Muscle layer of colon (tissue), 2 donors: ENCODE results near the gene SMG7.
A peak's percentile ranks its signal among the peaks of the same experiment; 100 is the strongest.

Experiments used
- H3K27ac ChIP-seq: one replicate; pipeline ENCODE4 v1.7.0; 2013; ENCODE audit warnings: low read depth, mild to moderate bottlenecking, low read length, moderate library complexity
- H3K27me3 ChIP-seq, 2 donors: one replicate each; pipeline ENCODE4 v1.7.0; 2013; ENCODE audit warnings: low read length in 2 of 2, mild to moderate bottlenecking in 2 of 2; ENCODE audit not compliant: insufficient read depth in 2 of 2, control insufficient read depth in 1 of 2
- H3K36me3 ChIP-seq: one replicate; pipeline ENCODE4 v1.7.0; 2013; ENCODE audit warnings: mild to moderate bottlenecking, low read length; ENCODE audit not compliant: insufficient read depth
- H3K4me1 ChIP-seq: one replicate; pipeline ENCODE4 v1.7.0; 2013; ENCODE audit warnings: mild to moderate bottlenecking, low read length; ENCODE audit not compliant: insufficient read depth
- H3K4me3 ChIP-seq, 2 donors: one replicate each; pipeline ENCODE4 v1.7.0; 2013; ENCODE audit warnings: low read length in 2 of 2, low read depth in 1 of 2, mild to moderate bottlenecking in 1 of 2, moderate library complexity in 1 of 2
- H3K9ac ChIP-seq: one replicate; pipeline ENCODE4 v1.7.0; 2013; ENCODE audit warnings: low read length
- H3K9me3 ChIP-seq: one replicate; pipeline ENCODE4 v1.7.0; 2013; ENCODE audit warnings: mild to moderate bottlenecking, low read length
- donor health status: abdominal sarcoma.
- donor health status: Adenocarcinoma of cecum.

Gene SMG7

DNA sequence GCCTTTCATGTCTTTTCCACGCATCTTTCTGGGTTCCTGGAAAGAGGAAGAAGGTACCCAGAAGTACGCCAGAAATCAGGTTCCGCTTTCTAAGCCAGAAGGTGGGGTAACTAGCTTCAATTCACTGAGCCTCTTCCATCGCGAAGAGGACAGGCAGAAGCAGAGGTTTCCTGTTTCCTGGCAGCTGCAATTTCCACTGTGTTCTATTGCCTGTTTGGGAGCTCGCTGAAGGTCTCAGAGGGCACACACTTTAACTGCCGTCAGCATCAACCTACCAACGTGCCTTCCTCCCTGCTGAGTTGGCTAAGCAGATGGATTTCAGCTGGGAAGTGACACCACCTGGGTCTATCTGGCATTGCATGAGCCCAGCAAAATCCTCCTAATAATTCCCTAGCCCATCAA is 108.0 kb downstream of the SMG7 start:
- no peak overlapping the region for H3K27ac ChIP-seq
- H3K4me1 ChIP-seq, result peaks cover 4% of the 10 kb centered on the region
- H3K9me3 ChIP-seq, result no peaks in the 10 kb centered on the region
- H3K4me3 ChIP-seq, result no peak overlapping the region
- H3K9ac ChIP-seq, result no peak overlapping the region
- no peaks in the 10 kb centered on the region for H3K36me3 ChIP-seq
- no peaks in the 10 kb centered on the region for H3K27me3 ChIP-seq

DNA sequence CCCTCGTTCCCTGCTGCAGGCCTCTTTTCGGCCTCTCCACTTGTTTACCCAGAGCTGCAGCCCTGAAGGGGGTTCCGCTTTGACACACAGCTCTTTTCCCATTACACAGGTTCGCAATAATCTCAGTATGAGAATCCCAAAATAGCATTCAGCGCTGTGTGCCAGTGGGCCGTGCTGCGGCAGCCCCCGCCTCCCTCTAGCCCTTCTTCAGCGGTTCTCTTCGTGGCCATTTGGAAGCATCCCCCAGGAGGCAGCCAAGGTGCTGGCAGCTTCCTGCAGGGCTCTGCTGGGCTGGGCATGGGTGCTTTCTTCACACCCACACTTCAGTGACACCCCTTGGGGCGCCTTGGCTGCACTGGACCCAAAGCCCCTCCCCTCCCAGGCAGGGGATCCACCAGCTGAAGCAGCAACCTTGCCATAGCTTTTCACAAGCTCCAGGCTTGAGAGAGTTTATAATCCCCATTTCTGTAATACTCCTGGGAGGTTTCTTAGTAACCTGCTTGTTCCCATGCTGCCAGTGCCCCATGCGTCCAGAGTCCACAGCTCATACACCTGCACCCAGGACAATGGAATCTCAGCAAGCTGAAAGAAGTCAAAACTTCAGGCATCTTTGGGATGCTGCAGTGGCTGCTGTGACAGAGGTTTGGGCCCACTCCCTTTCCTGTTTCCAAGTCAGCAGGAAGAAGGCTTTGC is 109.9 kb downstream of the SMG7 start:
- Histone ChIP-seq H3K9ac (no peak overlapping the region), H3K4me1 (peaks cover 4% of the 10 kb centered on the region), H3K9me3 (no peaks in the 10 kb centered on the region), H3K4me3 (no peak overlapping the region), H3K36me3 (no peaks in the 10 kb centered on the region), H3K27me3 (no peaks in the 10 kb centered on the region), H3K27ac (peak overlapping the region; percentile 3)

GRCh38 chr1:183583466-183583865 is 111.2 kb downstream of the SMG7 start:
- Histone ChIP-seq H3K27me3 (no peaks in the 10 kb centered on the region), H3K4me3 (no peak overlapping the region), H3K36me3 (no peaks in the 10 kb centered on the region), H3K9me3 (no peaks in the 10 kb centered on the region), H3K27ac (no peak overlapping the region), H3K4me1 (peaks cover 4% of the 10 kb centered on the region), H3K9ac (no peak overlapping the region)

GRCh38 chr1:183584147-183584546 is 111.8 kb downstream of the SMG7 start:
- Histone ChIP-seq H3K36me3 (no peaks in the 10 kb centered on the region), H3K27me3 (no peaks in the 10 kb centered on the region), H3K4me3 (no peak overlapping the region), H3K9me3 (no peaks in the 10 kb centered on the region), H3K27ac (no peak overlapping the region), H3K4me1 (peaks cover 4% of the 10 kb centered on the region), H3K9ac (no peak overlapping the region)

- no peaks in the 10 kb centered on the region for H3K36me3 ChIP-seq
- H3K4me3 ChIP-seq, result no peak overlapping the region
- H3K27me3 ChIP-seq, result no peaks in the 10 kb centered on the region
- no peak overlapping the region for H3K27ac ChIP-seq
- no peaks in the 10 kb centered on the region for H3K9me3 ChIP-seq
- H3K9ac ChIP-seq, result no peak overlapping the region
- peaks cover 4% of the 10 kb centered on the region for H3K4me1 ChIP-seq
Observed at GRCh38 chr1:183585038-183585437, 112.7 kb downstream of the SMG7 start.

DNA sequence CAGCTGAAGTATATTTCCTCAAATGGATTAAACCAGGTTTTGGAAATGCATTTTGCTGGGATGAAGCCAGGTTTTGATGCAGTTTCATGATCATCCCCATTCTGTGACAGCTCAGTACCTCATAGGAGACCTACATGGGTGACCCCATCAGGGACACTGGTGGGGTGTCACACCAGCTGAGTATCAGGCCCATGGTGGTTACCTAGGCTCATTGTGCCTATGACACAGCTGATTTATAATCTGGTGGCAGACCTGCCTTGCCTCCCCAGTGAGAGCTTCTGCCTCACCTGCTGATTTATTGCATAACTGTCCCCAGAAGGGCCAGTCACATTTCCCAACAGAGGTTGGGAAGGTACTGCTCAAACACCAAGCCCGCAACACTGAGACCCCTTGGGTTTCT is 114.2 kb downstream of the SMG7 start:
- Histone ChIP-seq H3K27me3 (no peaks in the 10 kb centered on the region), H3K36me3 (no peaks in the 10 kb centered on the region), H3K9me3 (no peaks in the 10 kb centered on the region), H3K9ac (no peak overlapping the region), H3K4me1 (peaks cover 4% of the 10 kb centered on the region), H3K4me3 (no peak overlapping the region), H3K27ac (no peak overlapping the region)

DNA sequence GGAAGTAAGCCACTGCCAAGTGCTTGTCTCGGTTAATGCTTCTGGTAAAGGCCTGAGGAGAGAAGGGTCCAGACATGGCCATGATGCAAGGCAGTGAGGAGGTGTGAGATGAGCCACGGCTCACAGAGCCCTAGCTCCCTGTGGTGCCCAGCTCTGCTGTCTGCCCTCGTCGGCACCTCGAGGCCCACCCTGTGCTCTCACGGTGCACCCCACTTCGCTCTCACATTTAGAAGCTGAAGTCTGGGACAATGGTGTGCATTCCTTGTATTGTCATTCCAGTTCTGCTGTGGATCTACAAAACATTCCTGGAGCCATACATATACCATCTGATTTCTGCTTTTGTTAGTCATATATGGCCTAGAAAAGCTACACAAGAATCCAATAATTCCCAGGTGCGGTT is 114.6 kb downstream of the SMG7 start:
- H3K36me3 ChIP-seq, result no peaks in the 10 kb centered on the region
- peaks cover 4% of the 10 kb centered on the region for H3K4me1 ChIP-seq
- no peaks in the 10 kb centered on the region for H3K9me3 ChIP-seq
- H3K4me3 ChIP-seq, result no peak overlapping the region
- H3K9ac ChIP-seq, result no peak overlapping the region
- no peaks in the 10 kb centered on the region for H3K27me3 ChIP-seq
- no peak overlapping the region for H3K27ac ChIP-seq

GRCh38 chr1:183588827-183589226 is 116.5 kb downstream of the SMG7 start:
- H3K4me1 ChIP-seq, result peaks cover 4% of the 10 kb centered on the region
- no peak overlapping the region for H3K27ac ChIP-seq
- H3K36me3 ChIP-seq, result no peaks in the 10 kb centered on the region
- no peak overlapping the region for H3K9ac ChIP-seq
- H3K9me3 ChIP-seq, result no peaks in the 10 kb centered on the region
- H3K4me3 ChIP-seq, result no peak overlapping the region
- H3K27me3 ChIP-seq, result no peaks in the 10 kb centered on the region

DNA sequence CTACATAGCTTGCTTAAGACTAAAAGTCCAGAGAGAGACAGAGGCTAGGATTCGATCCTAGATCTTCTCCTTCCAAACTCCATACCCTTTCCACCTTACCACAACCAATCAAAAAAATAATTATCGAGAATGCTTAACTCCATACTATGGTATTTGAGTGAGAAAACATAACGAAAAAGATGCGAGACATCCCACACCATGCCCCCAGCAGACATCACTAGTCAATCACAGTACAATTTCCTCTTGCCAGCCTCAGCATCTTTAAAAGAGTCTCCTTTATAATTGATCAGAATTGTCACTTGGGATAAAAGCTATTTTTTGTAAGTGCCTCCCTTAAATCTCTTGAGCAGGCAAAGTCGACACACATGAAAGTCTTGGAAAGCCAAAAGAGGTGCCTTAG is 117.1 kb downstream of the SMG7 start:
- H3K27ac ChIP-seq, result peak overlapping the region; percentile 50
- no peak overlapping the region for H3K9ac ChIP-seq
- H3K36me3 ChIP-seq, result no peaks in the 10 kb centered on the region
- H3K4me1 ChIP-seq, result peaks cover 4% of the 10 kb centered on the region
- H3K27me3 ChIP-seq, result no peaks in the 10 kb centered on the region
- no peak overlapping the region for H3K4me3 ChIP-seq
- H3K9me3 ChIP-seq, result no peaks in the 10 kb centered on the region

GRCh38 chr1:183589874-183590243 is 117.6 kb downstream of the SMG7 start:
- H3K4me1 ChIP-seq, result peaks cover 3% of the 10 kb centered on the region

GRCh38 chr1:183590244-183591191 is 118.2 kb downstream of the SMG7 start, which contains the start of gene NCF2:
Gene NCF2, minus strand, starts transcription at chr1:183590459. Its CDS starts 130 bp downstream, at chr1:183590329.
- Histone ChIP-seq H3K4me3 (no peak within 1 kb of the TSS), H3K36me3 (no peaks in the 10 kb centered on the region), H3K4me1 (no peaks in the 10 kb centered on the region), H3K9ac (no peak within 1 kb of the TSS), H3K27me3 (no peaks in the 10 kb centered on the region), H3K27ac (peak within 1 kb of the TSS; percentile 50), H3K9me3 (no peaks in the 10 kb centered on the region)

More at GRCh38 chr1:183589874-183590243, 117.6 kb downstream of the SMG7 start:
- H3K4me3 ChIP-seq, result no peak overlapping the region
- no peaks in the 10 kb centered on the region for H3K27me3 ChIP-seq
- no peaks in the 10 kb centered on the region for H3K36me3 ChIP-seq
- peak overlapping the region; percentile 50 for H3K27ac ChIP-seq
- H3K9me3 ChIP-seq, result no peaks in the 10 kb centered on the region
- no peak overlapping the region for H3K9ac ChIP-seq
